DMS 273 (cell line): ENCODE results near the gene EPHB6.

Experiments
- DNase-seq: peaks from one replicate; lab custom pipeline; 2025; ENCODE audit not compliant: unreplicated experiment; lab: John Stamatoyannopoulos, UW

EPHB6 gene

GRCh38 chr7:142832417-142832816 is 22.5 kb upstream of the EPHB6 start:
- no peak for DNase-seq

- no peak for DNase-seq
These were observed 21.5 kb upstream of the EPHB6 start for GRCh38 chr7:142833174-142834048.

GRCh38 chr7:142835487-142835886 is 19.4 kb upstream of the EPHB6 start:
- no peak for DNase-seq

- no peak for DNase-seq
These were observed 18.4 kb upstream of the EPHB6 start for GRCh38 chr7:142836426-142836825.

GRCh38 chr7:142838461-142839213 is 16.2 kb upstream of the EPHB6 start:
- DNase-seq = no peak

GRCh38 chr7:142842251-142842766 is 12.6 kb upstream of the EPHB6 start:
- DNase-seq = no peak

- DNase-seq = no peak
These were observed 7.5 kb upstream of the EPHB6 start for GRCh38 chr7:142847353-142847752.

- DNase-seq = no peak
These were observed 3.6 kb upstream of the EPHB6 start for GRCh38 chr7:142851269-142851668.

- no peak for DNase-seq
These were observed 3.0 kb upstream of the EPHB6 start for GRCh38 chr7:142851919-142852318.

GRCh38 chr7:142853739-142854371 is 1.0 kb upstream of the EPHB6 start:
- DNase-seq = peak; percentile 70

GRCh38 chr7:142855114-142855743 is 353 bp downstream of the EPHB6 start:
- no peak for DNase-seq

- peak; percentile 11 for DNase-seq
These were observed 1.1 kb downstream of the EPHB6 start for GRCh38 chr7:142855756-142856564.

- no peak for DNase-seq
These were observed 1.8 kb downstream of the EPHB6 start for GRCh38 chr7:142856565-142857245.

GRCh38 chr7:142857625-142858024 is 2.7 kb downstream of the EPHB6 start:
- DNase-seq = no peak

GRCh38 chr7:142859411-142859810 is 4.5 kb downstream of the EPHB6 start:
- DNase-seq = no peak

GRCh38 chr7:142859829-142860228 is 5.0 kb downstream of the EPHB6 start:
- no peak for DNase-seq

GRCh38 chr7:142860968-142861367 is 6.1 kb downstream of the EPHB6 start:
- no peak for DNase-seq

GRCh38 chr7:142862351-142862750 is 7.5 kb downstream of the EPHB6 start:
- DNase-seq = no peak

- DNase-seq = no peak
These were observed 8.0 kb downstream of the EPHB6 start for GRCh38 chr7:142862786-142863400.
